Measurements from ENCODE around the gene BRD1.

DNA sequence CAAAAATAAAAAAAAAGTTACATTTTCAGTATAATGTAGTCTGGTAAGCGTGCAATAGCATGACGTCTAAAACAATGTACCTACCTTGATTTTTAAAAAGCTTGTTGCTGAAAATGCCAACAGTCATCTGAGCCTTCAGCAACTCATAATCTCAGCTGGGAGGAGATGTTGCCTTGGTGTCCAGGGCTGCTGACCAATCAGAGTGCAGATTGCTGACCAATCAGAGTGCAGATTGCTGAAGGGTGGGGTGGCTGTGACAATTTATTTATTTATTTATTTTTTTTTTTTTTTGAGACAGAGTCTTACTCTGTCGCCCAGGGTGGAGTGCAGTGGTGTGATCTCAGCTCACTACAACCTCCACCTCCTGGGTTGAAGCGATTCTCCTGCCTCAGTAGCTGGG lies 43.8 kb upstream of the BRD1 start:
- TF ChIP-seq POLR2AphosphoS5 (IDR thresholded peaks at IDR 0.05; ENCODE audit: low read depth, low read length) (no peak), SIN3A (IDR thresholded peaks at IDR 0.05; ENCODE audit: borderline replicate concordance, insufficient read depth, low read length) (no peak), FOXP2 (optimal IDR thresholded peaks at IDR 0.05; ENCODE audit: borderline replicate concordance, extremely low read depth, extremely low read length, insufficient read depth) (no peak), TAF1 (IDR thresholded peaks at IDR 0.05; ENCODE audit: borderline replicate concordance, insufficient read depth, low read length) (no peak)
- TF ChIP-seq, protein P1, sequence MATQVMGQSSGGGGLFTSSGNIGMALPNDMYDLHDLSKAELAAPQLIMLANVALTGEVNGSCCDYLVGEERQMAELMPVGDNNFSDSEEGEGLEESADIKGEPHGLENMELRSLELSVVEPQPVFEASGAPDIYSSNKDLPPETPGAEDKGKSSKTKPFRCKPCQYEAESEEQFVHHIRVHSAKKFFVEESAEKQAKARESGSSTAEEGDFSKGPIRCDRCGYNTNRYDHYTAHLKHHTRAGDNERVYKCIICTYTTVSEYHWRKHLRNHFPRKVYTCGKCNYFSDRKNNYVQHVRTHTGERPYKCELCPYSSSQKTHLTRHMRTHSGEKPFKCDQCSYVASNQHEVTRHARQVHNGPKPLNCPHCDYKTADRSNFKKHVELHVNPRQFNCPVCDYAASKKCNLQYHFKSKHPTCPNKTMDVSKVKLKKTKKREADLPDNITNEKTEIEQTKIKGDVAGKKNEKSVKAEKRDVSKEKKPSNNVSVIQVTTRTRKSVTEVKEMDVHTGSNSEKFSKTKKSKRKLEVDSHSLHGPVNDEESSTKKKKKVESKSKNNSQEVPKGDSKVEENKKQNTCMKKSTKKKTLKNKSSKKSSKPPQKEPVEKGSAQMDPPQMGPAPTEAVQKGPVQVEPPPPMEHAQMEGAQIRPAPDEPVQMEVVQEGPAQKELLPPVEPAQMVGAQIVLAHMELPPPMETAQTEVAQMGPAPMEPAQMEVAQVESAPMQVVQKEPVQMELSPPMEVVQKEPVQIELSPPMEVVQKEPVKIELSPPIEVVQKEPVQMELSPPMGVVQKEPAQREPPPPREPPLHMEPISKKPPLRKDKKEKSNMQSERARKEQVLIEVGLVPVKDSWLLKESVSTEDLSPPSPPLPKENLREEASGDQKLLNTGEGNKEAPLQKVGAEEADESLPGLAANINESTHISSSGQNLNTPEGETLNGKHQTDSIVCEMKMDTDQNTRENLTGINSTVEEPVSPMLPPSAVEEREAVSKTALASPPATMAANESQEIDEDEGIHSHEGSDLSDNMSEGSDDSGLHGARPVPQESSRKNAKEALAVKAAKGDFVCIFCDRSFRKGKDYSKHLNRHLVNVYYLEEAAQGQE (IDR thresholded peaks at IDR 0.05; ENCODE audit: insufficient read depth in 1 of 2, low read depth in 2 of 2, low read length in 2 of 2): no peak
